Measurements from ENCODE around the gene DHH. TPM values are rescaled to one million over a fixed set of nuclear protein-coding genes. Genes with fewer than 3 reads are reported as not detected.
A peak's percentile ranks its signal among the peaks of the same experiment; 100 is the strongest.

DHH gene
- total and polyA plus RNA-seq, 3 experiments from 2014 or later: 0.04 TPM; not detected in 2

DNA sequence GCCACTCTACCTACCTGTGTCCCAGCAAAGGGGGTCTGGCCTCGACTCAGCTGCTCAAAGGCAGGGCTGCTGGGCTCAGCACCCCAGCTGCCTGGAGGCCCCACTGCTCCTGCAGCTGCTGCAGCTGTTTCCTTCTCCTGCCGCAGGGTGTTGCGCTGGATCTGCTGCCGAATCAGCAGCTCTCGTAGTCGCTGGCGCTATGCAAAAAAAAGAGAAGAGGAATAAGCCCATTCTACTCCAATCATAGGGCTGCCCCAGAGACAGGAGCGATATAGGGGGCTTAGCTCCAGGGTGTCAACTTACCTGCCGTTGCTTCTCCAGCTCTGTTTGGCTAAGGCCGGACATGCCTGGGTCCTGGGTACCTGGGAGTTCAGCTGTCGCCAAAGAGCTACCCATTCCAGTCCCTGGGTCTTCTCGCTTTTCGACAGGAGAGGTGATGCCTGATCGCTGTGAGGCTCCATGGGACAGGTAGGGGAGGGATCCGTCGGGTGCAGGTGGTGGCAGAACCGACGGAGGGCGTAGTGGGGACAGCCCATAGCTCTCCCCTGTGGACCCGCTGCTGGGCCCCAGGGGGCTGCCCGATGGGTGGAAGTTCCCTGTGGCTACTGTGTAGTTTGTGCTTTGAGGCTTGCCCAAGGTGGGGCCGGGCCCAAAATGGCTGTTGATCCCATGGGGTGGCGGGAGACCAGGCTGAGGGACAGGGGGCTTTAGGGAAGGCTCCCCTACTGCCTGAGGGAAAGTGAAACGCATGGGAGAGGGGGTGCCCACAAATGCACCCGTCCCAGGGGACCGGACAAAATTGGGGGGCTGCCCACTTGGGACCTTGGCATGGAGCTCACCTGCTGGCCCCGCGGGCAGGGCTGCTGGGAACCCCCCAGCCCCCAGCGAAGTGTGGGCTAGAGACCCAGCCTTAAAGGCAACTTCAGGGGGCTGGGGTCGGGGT lies 54.9 kb downstream of the DHH start:
- POLR2A ChIA-PET: interaction anchor here (0.8 to 1.2 kb wide), 2 partner anchors 10 to 148 kb away, joined by 3 read pairs; no protein-coding TSS in a partner anchor
- H3K4me3 Mint-ChIP-seq: no peak overlapping the region

GRCh38 chr12:49038291-49038955 lies 56.2 kb downstream of the DHH start:
- CTCF ChIA-PET: interaction anchor here (0.6 to 2.6 kb wide), 6 partner anchors 10 to 50 kb away, joined by 3 to 8 read pairs (median 4); no protein-coding TSS in a partner anchor
- H3K27ac ChIP-seq (ENCODE audit: low read depth, low read length): no peak overlapping the region
- Mint-ChIP-seq H3K27me3 (no peaks in the 10 kb centered on the region), H3K4me1 (peaks cover 2 to 4% (median 2%) of the 10 kb centered on the region in 3 donors), H3K9me3 (no peaks in the 10 kb centered on the region), H3K4me3 (no peak overlapping the region), H3K27ac (peak overlapping the region in 4 of 8 donors; percentile 31 to 95 (median 66)), H3K36me3 (peaks cover 0 to 94% (median 13%) of the 10 kb centered on the region in 3 donors)
- DNase-seq: no peak
- H3K36me3 ChIP-seq (ENCODE audit: insufficient read depth, low read length): peaks cover 55% of the 10 kb centered on the region
- H3K9me3 ChIP-seq (ENCODE audit: low read length): no peaks in the 10 kb centered on the region
- POLR2A ChIA-PET: interaction anchor here (0.6 to 1.2 kb wide), 3 partner anchors 9 to 150 kb away, joined by 3 to 4 read pairs (median 3); no protein-coding TSS in a partner anchor
- no peaks in the 10 kb centered on the region for H3K4me1 ChIP-seq (ENCODE audit: insufficient read depth, low read length)
- no peak overlapping the region for H3K4me3 ChIP-seq (ENCODE audit: low read length)
- no peaks in the 10 kb centered on the region for H3K27me3 ChIP-seq (ENCODE audit: insufficient read depth, low read length, poor library complexity, severe bottlenecking)

More for the DNA sequence above, 54.9 kb downstream of the DHH start:
- CTCF ChIA-PET: interaction anchor here (0.8 to 2.6 kb wide), 5 partner anchors 8 to 59 kb away, joined by 3 to 8 read pairs (median 3); no protein-coding TSS in a partner anchor
- H3K27me3 ChIP-seq (ENCODE audit: insufficient read depth, low read length, poor library complexity, severe bottlenecking): no peaks in the 10 kb centered on the region
- H3K4me1 ChIP-seq (ENCODE audit: insufficient read depth, low read length): no peaks in the 10 kb centered on the region
- DNase-seq: no peak
- no peak overlapping the region for H3K27ac ChIP-seq (ENCODE audit: low read depth, low read length)
- Mint-ChIP-seq H3K9me3 (no peaks in the 10 kb centered on the region), H3K4me1 (peaks cover 9 to 16% (median 15%) of the 10 kb centered on the region in 3 donors), H3K27me3 (no peaks in the 10 kb centered on the region), H3K27ac (peak overlapping the region in 1 of 8 donors; percentile 90), H3K36me3 (peaks cover 5 to 94% (median 16%) of the 10 kb centered on the region in 3 donors)
- no peak overlapping the region for H3K4me3 ChIP-seq (ENCODE audit: low read length)
- no peaks in the 10 kb centered on the region for H3K9me3 ChIP-seq (ENCODE audit: low read length)
- peaks cover 62% of the 10 kb centered on the region for H3K36me3 ChIP-seq (ENCODE audit: insufficient read depth, low read length)

DNA sequence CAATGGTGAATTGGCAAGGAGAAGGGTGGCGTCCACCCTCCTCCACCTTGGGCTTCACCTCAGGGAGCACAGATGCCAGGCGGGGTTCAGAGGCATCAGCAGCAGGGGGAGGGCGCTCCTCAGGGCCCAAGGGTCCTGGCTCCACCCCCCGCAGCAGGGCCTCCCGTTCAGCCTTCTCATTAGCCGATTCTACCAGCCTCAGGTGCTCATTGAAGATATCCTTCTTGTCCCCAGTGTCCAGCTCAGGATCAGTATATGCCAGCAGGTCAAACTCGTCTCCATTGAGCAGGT lies 56.7 kb downstream of the DHH start:
- Histone ChIP-seq H3K36me3 (ENCODE audit: insufficient read depth, low read length) (peaks cover 49% of the 10 kb centered on the region), H3K27me3 (ENCODE audit: insufficient read depth, low read length, poor library complexity, severe bottlenecking) (no peaks in the 10 kb centered on the region), H3K9me3 (ENCODE audit: low read length) (no peaks in the 10 kb centered on the region), H3K4me3 (ENCODE audit: low read length) (no peak overlapping the region), H3K4me1 (ENCODE audit: insufficient read depth, low read length) (no peaks in the 10 kb centered on the region), H3K27ac (ENCODE audit: low read depth, low read length) (no peak overlapping the region)
- no peaks in the 10 kb centered on the region for H3K27me3 Mint-ChIP-seq
- CTCF ChIA-PET: interaction anchor here (0.6 to 1.4 kb wide), 3 partner anchors 11 to 43 kb away, joined by 3 to 4 read pairs (median 3); no protein-coding TSS in a partner anchor
- POLR2A ChIA-PET: no interaction called here
- peaks cover 0 to 4% (median 2%) of the 10 kb centered on the region in 3 donors for H3K4me1 Mint-ChIP-seq
- peaks cover 0 to 93% (median 10%) of the 10 kb centered on the region in 3 donors for H3K36me3 Mint-ChIP-seq
- no peaks in the 10 kb centered on the region for H3K9me3 Mint-ChIP-seq
- no peak for DNase-seq
- peak overlapping the region in 2 of 8 donors; percentile 73 to 95 for H3K27ac Mint-ChIP-seq
- no peak overlapping the region for H3K4me3 Mint-ChIP-seq

DNA sequence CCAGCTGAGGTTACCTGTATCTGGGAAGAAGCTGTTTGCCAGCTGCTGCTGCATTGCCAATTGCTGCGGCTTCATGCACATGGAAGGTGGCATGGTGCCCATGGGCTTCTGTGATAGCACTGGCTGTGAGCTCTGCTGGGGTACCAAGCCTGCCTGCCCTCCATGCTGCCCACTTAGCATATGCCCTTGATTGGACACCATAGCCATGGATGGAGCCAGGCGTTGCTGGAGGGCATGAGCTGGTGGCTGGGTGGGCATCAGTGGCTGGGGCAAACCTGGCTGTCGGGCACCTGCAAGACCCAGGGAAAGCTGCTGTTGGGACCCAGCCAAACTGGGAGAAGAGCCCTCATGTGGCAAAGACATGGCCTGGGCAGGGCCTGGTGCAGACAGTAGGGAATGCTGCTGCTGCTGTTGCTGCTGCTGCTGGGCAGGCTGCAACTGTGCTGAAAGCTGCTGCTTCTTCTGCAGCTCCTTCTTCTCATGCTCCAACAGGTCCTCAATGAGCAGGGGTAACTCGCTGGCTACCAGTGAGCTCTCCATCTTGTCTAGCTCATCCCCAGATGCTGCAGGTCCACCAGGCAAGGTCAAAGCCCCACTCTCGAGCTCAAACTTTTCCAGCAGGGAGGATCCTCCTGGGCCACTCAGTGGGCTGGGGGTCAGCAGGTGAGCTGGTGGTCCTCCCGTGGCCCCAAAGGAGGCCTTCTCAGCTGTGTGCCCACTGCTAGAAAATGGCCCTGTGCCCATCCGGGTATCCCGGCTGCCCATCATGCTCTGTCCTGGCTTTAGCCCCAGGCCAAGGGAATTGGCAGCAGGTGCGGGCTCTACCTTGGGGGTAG lies 57.3 kb downstream of the DHH start:
- H3K27ac Mint-ChIP-seq: peak overlapping the region in 1 of 8 donors; percentile 79

More for the DNA sequence above, 57.3 kb downstream of the DHH start:
- H3K27ac ChIP-seq (ENCODE audit: low read depth, low read length): no peak overlapping the region
- H3K4me3 Mint-ChIP-seq: no peak overlapping the region
- peaks cover 0 to 4% (median 2%) of the 10 kb centered on the region in 3 donors for H3K4me1 Mint-ChIP-seq
- ChIA-PET CTCF (interaction anchor here (0.9 to 2.2 kb wide), 4 partner anchors 11 to 43 kb away, joined by 3 to 8 read pairs (median 4); no protein-coding TSS in a partner anchor), POLR2A (interaction anchor here (0.6 kb wide), 1 partner anchor 73 kb away, joined by 3 read pairs; no protein-coding TSS in a partner anchor)
- H3K9me3 Mint-ChIP-seq: no peaks in the 10 kb centered on the region
- no peaks in the 10 kb centered on the region for H3K4me1 ChIP-seq (ENCODE audit: insufficient read depth, low read length)
- H3K4me3 ChIP-seq (ENCODE audit: low read length): no peak overlapping the region
- H3K27me3 Mint-ChIP-seq: no peaks in the 10 kb centered on the region
- H3K36me3 ChIP-seq (ENCODE audit: insufficient read depth, low read length): peaks cover 48% of the 10 kb centered on the region
- H3K27me3 ChIP-seq (ENCODE audit: insufficient read depth, low read length, poor library complexity, severe bottlenecking): no peaks in the 10 kb centered on the region
- H3K36me3 Mint-ChIP-seq: peaks cover 0 to 93% (median 8%) of the 10 kb centered on the region in 3 donors
- DNase-seq: no peak
- no peaks in the 10 kb centered on the region for H3K9me3 ChIP-seq (ENCODE audit: low read length)

Other genes with a start within 250 kb of the DHH start
- 100 to 1,000 TPM; 147 to 148 TPM for gene DDX23, start 242.6 kb downstream of the DHH start, total RNA-seq
- gene DDX23, start 242.6 kb downstream of the DHH start, polyA plus RNA-seq: 51.0 TPM
- 1 to 10 TPM; 2.0 to 2.6 TPM for gene RND1, start 228.9 kb downstream of the DHH start, total RNA-seq
- gene RND1, start 228.9 kb downstream of the DHH start, polyA plus RNA-seq: 0.90 TPM
- 100 to 1,000 TPM in 1 of 2 experiments, 10 to 100 TPM in 1; 98.3 to 103 TPM for gene FKBP11, start 169.3 kb downstream of the DHH start, total RNA-seq
- gene FKBP11, start 169.3 kb downstream of the DHH start, polyA plus RNA-seq: 238 TPM
- 10 to 100 TPM; 91.5 to 91.8 TPM for gene ARF3, start 137.3 kb downstream of the DHH start, total RNA-seq
- 24.5 TPM for gene ARF3, start 137.3 kb downstream of the DHH start, polyA plus RNA-seq
- gene WNT10B, start 123.1 kb downstream of the DHH start, total RNA-seq: 1 to 10 TPM; 1.4 TPM
- gene WNT10B, start 123.1 kb downstream of the DHH start, polyA plus RNA-seq: 0.21 TPM
- not detected for gene WNT1, start 116.5 kb downstream of the DHH start, total RNA-seq
- gene WNT1, start 116.5 kb downstream of the DHH start, polyA plus RNA-seq: 2.3 TPM
- under 1 TPM; 0.33 to 0.39 TPM for gene DDN, start 95.4 kb downstream of the DHH start, total RNA-seq
- gene DDN, start 95.4 kb downstream of the DHH start, polyA plus RNA-seq: not detected
- 10 to 100 TPM; 73.3 to 78.3 TPM for gene PRKAG1, start 76.0 kb downstream of the DHH start, total RNA-seq
- 45.9 TPM for gene PRKAG1, start 76.0 kb downstream of the DHH start, polyA plus RNA-seq
- 10 to 100 TPM; 79.4 to 79.7 TPM for gene KMT2D, start 34.0 kb downstream of the DHH start, total RNA-seq
- gene KMT2D, start 34.0 kb downstream of the DHH start, polyA plus RNA-seq: 22.8 TPM
- 10 to 100 TPM; 10.1 to 10.2 TPM for gene RHEBL1, start 24.8 kb downstream of the DHH start, total RNA-seq
- 8.0 TPM for gene RHEBL1, start 24.8 kb downstream of the DHH start, polyA plus RNA-seq
- gene LMBR1L, start 16.0 kb upstream of the DHH start, total RNA-seq: 10 to 100 TPM; 47.2 to 48.7 TPM
- gene LMBR1L, start 16.0 kb upstream of the DHH start, polyA plus RNA-seq: 37.6 TPM
- 1,000 to 10,000 TPM; 2,435 to 2,464 TPM for gene TUBA1B, start 36.6 kb upstream of the DHH start, total RNA-seq
- 378 TPM for gene TUBA1B, start 36.6 kb upstream of the DHH start, polyA plus RNA-seq
- 10 to 100 TPM; 67.8 to 70.4 TPM for gene TUBA1A, start 94.3 kb upstream of the DHH start, total RNA-seq
- 167 TPM for gene TUBA1A, start 94.3 kb upstream of the DHH start, polyA plus RNA-seq
- 100 to 1,000 TPM; 351 to 356 TPM for gene TUBA1C, start 170.3 kb upstream of the DHH start, total RNA-seq
- 49.5 TPM for gene TUBA1C, start 170.3 kb upstream of the DHH start, polyA plus RNA-seq
- not detected for gene PRPH, start 200.3 kb upstream of the DHH start, total RNA-seq
- gene PRPH, start 200.3 kb upstream of the DHH start, polyA plus RNA-seq: not detected
- 10 to 100 TPM; 33.6 to 35.0 TPM for gene TROAP, start 228.5 kb upstream of the DHH start, total RNA-seq
- 0.79 TPM for gene TROAP, start 228.5 kb upstream of the DHH start, polyA plus RNA-seq
- not detected for gene C1QL4, start 242.4 kb upstream of the DHH start, total RNA-seq
- not detected for gene C1QL4, start 242.4 kb upstream of the DHH start, polyA plus RNA-seq